Mesenchymal stem cell (in vitro differentiated cells and primary cell): ENCODE measurements around the gene SAMD7.

Experiments used
- DNase-seq: peaks from one replicate; pipeline ENCODE4 v3.0.0-alpha.2; 2013
- H2AFZ ChIP-seq: one replicate; pipeline ENCODE4 v1.6.1; 2013; ENCODE audit warnings: low read depth, mild to moderate bottlenecking, control low read depth, inconsistent platforms, low read length, moderate library complexity
- H2AK5ac ChIP-seq: 2 replicates; pipeline ENCODE4 v1.6.1; 2013; ENCODE audit warnings: low read length, moderate library complexity, mild to moderate bottlenecking, inconsistent platforms; ENCODE audit not compliant: severe bottlenecking
- H2BK120ac ChIP-seq: one replicate; pipeline ENCODE4 v1.6.1; 2013; ENCODE audit warnings: low read depth, mild to moderate bottlenecking, inconsistent platforms, low read length, moderate library complexity
- H2BK12ac ChIP-seq, 2 experiments: one replicate each; pipeline ENCODE4 v1.6.1; 2013; ENCODE audit warnings: inconsistent platforms in 2 of 2, low read length in 2 of 2, mild to moderate bottlenecking in 2 of 2, moderate library complexity in 2 of 2, control low read depth in 1 of 2
- H2BK15ac ChIP-seq: one replicate; pipeline ENCODE4 v1.6.1; 2013; ENCODE audit warnings: mild to moderate bottlenecking, low read depth, inconsistent platforms; ENCODE audit not compliant: poor library complexity, severe bottlenecking
- H2BK5ac ChIP-seq: 2 replicates; pipeline ENCODE4 v1.6.1; 2013; ENCODE audit warnings: low read depth, mild to moderate bottlenecking, low read length, control low read depth, inconsistent platforms; ENCODE audit not compliant: poor library complexity, severe bottlenecking
- H3K14ac ChIP-seq, 2 experiments: one replicate each; pipeline ENCODE4 v1.6.1; 2013; ENCODE audit warnings: inconsistent platforms in 2 of 2, low read length in 2 of 2, control low read depth in 1 of 2, mild to moderate bottlenecking in 1 of 2, moderate library complexity in 1 of 2
- H3K18ac ChIP-seq, 2 experiments: one replicate each; pipeline ENCODE4 v1.6.1; 2013; ENCODE audit warnings: inconsistent platforms in 2 of 2, low read length in 2 of 2, control low read depth in 1 of 2, low read depth in 1 of 2, mild to moderate bottlenecking in 1 of 2
- H3K23ac ChIP-seq, 2 experiments: one replicate each; pipeline ENCODE4 v1.6.1; 2013; ENCODE audit warnings: inconsistent platforms in 2 of 2, low read length in 2 of 2, mild to moderate bottlenecking in 2 of 2, moderate library complexity in 2 of 2, control low read depth in 1 of 2
- H3K27ac ChIP-seq: 2 replicates; pipeline ENCODE4 v1.5.1; 2013; ENCODE audit warnings: mild to moderate bottlenecking, moderate library complexity, low read length, control low read depth, inconsistent platforms; ENCODE audit not compliant: poor library complexity, severe bottlenecking
- H3K27me3 ChIP-seq, 2 experiments: 2 replicates each; pipeline versions ENCODE4 v1.6.1 to v1.7.0; 2013; ENCODE audit warnings: low read length in 2 of 2, mild to moderate bottlenecking in 2 of 2, moderate library complexity in 2 of 2, control low read depth in 1 of 2, inconsistent platforms in 1 of 2; ENCODE audit not compliant: control insufficient read depth in 1 of 2, insufficient read depth in 1 of 2
- H3K36me3 ChIP-seq, 2 experiments: 2 replicates each; pipeline versions ENCODE4 v1.6.1 to v1.7.0; 2013; ENCODE audit warnings: low read length in 2 of 2, control low read depth in 1 of 2, inconsistent platforms in 1 of 2, low read depth in 1 of 2, mild to moderate bottlenecking in 1 of 2; ENCODE audit not compliant: insufficient read depth in 2 of 2, control insufficient read depth in 1 of 2
- H3K4ac ChIP-seq, 2 experiments: one replicate each; pipeline ENCODE4 v1.6.1; 2013; ENCODE audit warnings: inconsistent platforms in 2 of 2, low read length in 2 of 2, mild to moderate bottlenecking in 2 of 2, moderate library complexity in 2 of 2, control low read depth in 1 of 2, low read depth in 1 of 2
- H3K4me1 ChIP-seq: 2 replicates; pipeline ENCODE4 v1.6.1; 2013; ENCODE audit warnings: low read depth, low read length, control low read depth; ENCODE audit not compliant: control insufficient read depth, insufficient read depth
- H3K4me2 ChIP-seq: 2 replicates; pipeline ENCODE4 v1.6.1; 2013; ENCODE audit warnings: low read length, mild to moderate bottlenecking, inconsistent platforms; ENCODE audit not compliant: poor library complexity, severe bottlenecking
- H3K4me3 ChIP-seq, 2 experiments: 2 replicates each; pipeline versions ENCODE4 v1.5.1 to v1.7.0; 2013; ENCODE audit warnings: low read length in 2 of 2, mild to moderate bottlenecking in 2 of 2, control low read depth in 1 of 2, low read depth in 1 of 2; ENCODE audit not compliant: insufficient read depth in 1 of 2
- H3K79me1 ChIP-seq: replicated peaks from 2 replicates; pipeline ENCODE4 v1.6.1; 2013; ENCODE audit warnings: mild to moderate bottlenecking, control low read depth, low read length, inconsistent platforms; ENCODE audit not compliant: poor library complexity, severe bottlenecking
- H3K9ac ChIP-seq: 2 replicates; pipeline ENCODE4 v1.7.0; 2013; ENCODE audit warnings: mild to moderate bottlenecking, low read length, moderate library complexity
- H3K9me3 ChIP-seq: 2 replicates; pipeline ENCODE4 v1.7.0; 2013; ENCODE audit warnings: mild to moderate bottlenecking, low read length; ENCODE audit not compliant: control insufficient read depth
- H4K8ac ChIP-seq: one replicate; pipeline ENCODE4 v1.6.1; 2013; ENCODE audit warnings: inconsistent platforms, mild to moderate bottlenecking, low read length, moderate library complexity
- H4K91ac ChIP-seq: one replicate; pipeline ENCODE4 v1.6.1; 2013; ENCODE audit warnings: mild to moderate bottlenecking, low read length, inconsistent platforms
- WGBS: methylation state at CpG from one replicate; pipeline ENCODE4 v1.1.7; 2013; ENCODE audit warnings: mixed read lengths; 5-methylcytosine and 5-hydroxymethylcytosine counted together

SAMD7 gene

GRCh38 chr3:169907944-169908343 lies 3.4 kb upstream of the SAMD7 start:
- Histone ChIP-seq H2AK5ac (no peak overlapping the region), H3K9me3 (peaks cover 11% of the 10 kb centered on the region), H3K27ac (no peak overlapping the region), H3K14ac (no peak overlapping the region), H2BK15ac (no peak overlapping the region), H3K4me2 (no peak overlapping the region), H3K23ac (no peak overlapping the region), H3K27me3 (peaks cover 4 to 16% of the 10 kb centered on the region in 2 experiments), H2BK12ac (no peak overlapping the region), H3K79me1 (no peaks in the 10 kb centered on the region), H3K36me3 (no peaks in the 10 kb centered on the region), H3K4ac (no peak overlapping the region), H4K8ac (no peak overlapping the region), H4K91ac (no peak overlapping the region), H3K4me1 (no peaks in the 10 kb centered on the region), H2BK120ac (no peak overlapping the region), H2AFZ (no peak overlapping the region), H3K9ac (no peak overlapping the region), H2BK5ac (no peak overlapping the region), H3K4me3 (no peak overlapping the region), H3K18ac (no peak overlapping the region)
- WGBS, result 75% methylated on average over 4 of the region's 4 CpGs
- DNase-seq, result no peak

GRCh38 chr3:169913323-169913722 lies 2.0 kb downstream of the SAMD7 start:
- Histone ChIP-seq H3K27ac (no peak overlapping the region), H2AK5ac (no peak overlapping the region), H3K18ac (no peak overlapping the region), H4K91ac (no peak overlapping the region), H3K79me1 (no peaks in the 10 kb centered on the region), H4K8ac (no peak overlapping the region), H2BK5ac (no peak overlapping the region), H3K36me3 (no peaks in the 10 kb centered on the region), H3K4me3 (no peak overlapping the region), H3K9ac (no peak overlapping the region), H3K4me1 (no peaks in the 10 kb centered on the region), H3K4ac (no peak overlapping the region), H3K27me3 (peaks cover 4 to 6% of the 10 kb centered on the region in 2 experiments), H2BK120ac (no peak overlapping the region), H3K9me3 (no peaks in the 10 kb centered on the region), H2AFZ (no peak overlapping the region), H2BK12ac (no peak overlapping the region), H3K23ac (no peak overlapping the region), H2BK15ac (no peak overlapping the region), H3K4me2 (no peak overlapping the region), H3K14ac (no peak overlapping the region)
- 97% methylated on average over 3 of the region's 3 CpGs for WGBS
- no peak for DNase-seq

- H3K14ac ChIP-seq, result no peak overlapping the region
Observed at GRCh38 chr3:169914321-169914720, 2.9 kb downstream of the SAMD7 start.

GRCh38 chr3:169923189-169923588 lies 11.8 kb downstream of the SAMD7 start:
- H3K18ac ChIP-seq, result no peak overlapping the region
- no peak overlapping the region for H2BK15ac ChIP-seq
- H4K8ac ChIP-seq, result no peak overlapping the region
- no peak overlapping the region for H3K9ac ChIP-seq
- no peak overlapping the region for H3K4ac ChIP-seq
- no peaks in the 10 kb centered on the region for H3K27me3 ChIP-seq
- no peaks in the 10 kb centered on the region for H3K79me1 ChIP-seq
- no peak overlapping the region for H2BK12ac ChIP-seq
- no peaks in the 10 kb centered on the region for H3K36me3 ChIP-seq
- H3K9me3 ChIP-seq, result no peaks in the 10 kb centered on the region
- no peak overlapping the region for H3K27ac ChIP-seq
- H2BK120ac ChIP-seq, result no peak overlapping the region
- no peak for DNase-seq
- no peak overlapping the region for H2AFZ ChIP-seq
- H3K23ac ChIP-seq, result no peak overlapping the region
- H4K91ac ChIP-seq, result no peak overlapping the region
- no peaks in the 10 kb centered on the region for H3K4me1 ChIP-seq
- no peak overlapping the region for H3K14ac ChIP-seq
- H3K4me3 ChIP-seq, result no peak overlapping the region
- no peak overlapping the region for H3K4me2 ChIP-seq
- no peak overlapping the region for H2BK5ac ChIP-seq
- 69% methylated on average over 8 of the region's 8 CpGs for WGBS
- H2AK5ac ChIP-seq, result no peak overlapping the region

More at GRCh38 chr3:169914321-169914720, 2.9 kb downstream of the SAMD7 start:
- Histone ChIP-seq H3K18ac (no peak overlapping the region), H2AFZ (no peak overlapping the region), H3K4ac (no peak overlapping the region), H3K9ac (no peak overlapping the region), H2BK15ac (no peak overlapping the region), H3K4me2 (no peak overlapping the region), H3K9me3 (no peaks in the 10 kb centered on the region), H2BK12ac (no peak overlapping the region), H4K8ac (no peak overlapping the region), H3K27ac (no peak overlapping the region), H3K4me3 (no peak overlapping the region), H2BK120ac (no peak overlapping the region), H2AK5ac (no peak overlapping the region), H3K27me3 (peaks cover 0 to 3% of the 10 kb centered on the region in 2 experiments), H3K79me1 (no peaks in the 10 kb centered on the region), H3K23ac (no peak overlapping the region), H2BK5ac (no peak overlapping the region), H3K36me3 (no peaks in the 10 kb centered on the region), H4K91ac (no peak overlapping the region), H3K4me1 (no peaks in the 10 kb centered on the region)
- 58% methylated on average over 2 of the region's 2 CpGs for WGBS
- peak; percentile 21 for DNase-seq
